Colonic mucosa (tissue), 4 donors: ENCODE results near the gene COL23A1. TPM values are rescaled to one million over a fixed set of nuclear protein-coding genes. Genes with fewer than 3 reads are reported as not detected.

ENCODE experiments used
- DNase-seq: peaks from one replicate; pipeline ENCODE4 v3.0.0-alpha.2; 2020
- H3K27ac ChIP-seq: fragments of 200-600 bp; one replicate; pipeline ENCODE4 v1.8.0; 2021
- H3K27me3 ChIP-seq: fragments of 200-600 bp; one replicate; pipeline ENCODE4 v1.8.0; 2021
- H3K36me3 ChIP-seq: fragments of 200-600 bp; one replicate; pipeline ENCODE4 v1.8.0; 2021
- H3K4me1 ChIP-seq: fragments of 200-600 bp; one replicate; pipeline ENCODE4 v1.8.0; 2021; ENCODE audit warnings: mild to moderate bottlenecking
- H3K4me3 ChIP-seq: fragments of 200-600 bp; one replicate; pipeline ENCODE4 v1.8.0; 2021
- H3K9ac ChIP-seq, 2 donors: one replicate each; pipeline ENCODE4 v1.7.0; 2013; ENCODE audit warnings: control low read depth in 2 of 2, low read depth in 2 of 2, low read length in 2 of 2
- H3K9me3 ChIP-seq: fragments of 200-600 bp; one replicate; pipeline ENCODE4 v1.8.0; 2021
- intact Hi-C: fragments of 100-400 bp; cut with DNase I; formaldehyde crosslinking; loops from one replicate; pipeline ENCODE4 v1.14.1; 2022
- total RNA-seq, 2 donors: library from RNA; stranded (reverse); fragmentation: NEBNext Ultra II Directional in 1 of 2; extraction: Animal tissue kit (Norgen Biotek cat#: 25700) in 1 of 2; gene quantifications; one replicate each; pipeline ENCODE4 v1.2.1, GENCODE V29; 2021
- TF ChIP-seq, protein P1 (sequence below): fragments of 200-600 bp; IDR thresholded peaks from one replicate; pipeline ENCODE4 v1.8.0; 2022; ENCODE audit warnings: antibody characterized with exemption, mild to moderate bottlenecking
- donor health status: healthy.
- donor health status: DM: no; HTN: no; CAD: no.
- donor health status: DM: no; HTN: no; CAD: no.

COL23A1 gene
- total RNA-seq, 2 donors from 2014 or later, result 0.37 to 0.49 TPM

DNA sequence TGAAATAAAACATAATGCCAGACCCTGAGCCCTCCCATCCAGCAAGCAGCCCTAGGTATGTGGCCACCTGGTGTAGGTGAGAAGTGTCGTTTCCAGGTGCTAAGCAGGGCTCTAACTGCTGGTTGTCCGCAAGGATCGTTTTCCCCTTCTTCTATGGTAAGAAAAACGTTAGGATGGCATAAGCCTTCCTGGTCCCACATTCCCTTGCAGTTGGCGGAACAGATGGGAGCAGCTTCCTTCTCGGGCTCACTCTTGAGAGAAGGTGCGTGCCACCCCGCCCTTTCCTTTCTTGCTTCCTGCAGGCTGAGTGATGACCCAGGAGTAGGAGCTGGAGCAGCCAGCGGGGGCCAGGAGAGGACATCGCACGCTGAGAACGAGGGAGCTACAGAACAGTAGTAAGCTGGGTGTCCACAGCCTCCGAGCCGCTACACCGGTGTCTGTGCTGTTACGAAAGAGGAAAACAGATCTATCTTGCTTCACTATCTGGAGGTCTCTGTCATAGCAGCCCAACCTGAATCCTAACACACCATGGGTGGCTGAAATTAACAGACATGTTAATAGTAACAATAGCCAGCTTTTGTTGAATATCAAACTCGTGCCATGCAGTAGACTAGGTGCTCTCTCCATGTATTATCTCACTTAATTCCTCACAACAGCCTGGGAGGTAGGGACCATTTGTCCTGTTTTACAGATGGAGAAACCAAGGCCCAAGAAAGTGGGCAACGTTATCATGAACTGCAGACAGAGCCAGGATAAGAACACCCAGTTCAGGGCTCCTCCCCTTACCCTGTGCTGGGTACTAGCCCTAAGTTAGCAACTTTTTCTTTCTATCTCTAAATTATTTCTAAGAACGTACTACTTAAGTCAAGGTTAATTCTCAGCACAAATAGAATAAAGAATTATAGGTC is 139.8 kb downstream of the COL23A1 start:
- Histone ChIP-seq H3K27ac (no peak overlapping the region), H3K4me3 (no peak overlapping the region), H3K9ac (no peak overlapping the region), H3K27me3 (no peaks in the 10 kb centered on the region), H3K36me3 (no peaks in the 10 kb centered on the region), H3K9me3 (no peaks in the 10 kb centered on the region), H3K4me1 (no peaks in the 10 kb centered on the region)
- DNase-seq, result no peak
- intact Hi-C loops, result no loop called here
- TF ChIP-seq, protein P1, sequence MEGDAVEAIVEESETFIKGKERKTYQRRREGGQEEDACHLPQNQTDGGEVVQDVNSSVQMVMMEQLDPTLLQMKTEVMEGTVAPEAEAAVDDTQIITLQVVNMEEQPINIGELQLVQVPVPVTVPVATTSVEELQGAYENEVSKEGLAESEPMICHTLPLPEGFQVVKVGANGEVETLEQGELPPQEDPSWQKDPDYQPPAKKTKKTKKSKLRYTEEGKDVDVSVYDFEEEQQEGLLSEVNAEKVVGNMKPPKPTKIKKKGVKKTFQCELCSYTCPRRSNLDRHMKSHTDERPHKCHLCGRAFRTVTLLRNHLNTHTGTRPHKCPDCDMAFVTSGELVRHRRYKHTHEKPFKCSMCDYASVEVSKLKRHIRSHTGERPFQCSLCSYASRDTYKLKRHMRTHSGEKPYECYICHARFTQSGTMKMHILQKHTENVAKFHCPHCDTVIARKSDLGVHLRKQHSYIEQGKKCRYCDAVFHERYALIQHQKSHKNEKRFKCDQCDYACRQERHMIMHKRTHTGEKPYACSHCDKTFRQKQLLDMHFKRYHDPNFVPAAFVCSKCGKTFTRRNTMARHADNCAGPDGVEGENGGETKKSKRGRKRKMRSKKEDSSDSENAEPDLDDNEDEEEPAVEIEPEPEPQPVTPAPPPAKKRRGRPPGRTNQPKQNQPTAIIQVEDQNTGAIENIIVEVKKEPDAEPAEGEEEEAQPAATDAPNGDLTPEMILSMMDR, result no peak

DNA sequence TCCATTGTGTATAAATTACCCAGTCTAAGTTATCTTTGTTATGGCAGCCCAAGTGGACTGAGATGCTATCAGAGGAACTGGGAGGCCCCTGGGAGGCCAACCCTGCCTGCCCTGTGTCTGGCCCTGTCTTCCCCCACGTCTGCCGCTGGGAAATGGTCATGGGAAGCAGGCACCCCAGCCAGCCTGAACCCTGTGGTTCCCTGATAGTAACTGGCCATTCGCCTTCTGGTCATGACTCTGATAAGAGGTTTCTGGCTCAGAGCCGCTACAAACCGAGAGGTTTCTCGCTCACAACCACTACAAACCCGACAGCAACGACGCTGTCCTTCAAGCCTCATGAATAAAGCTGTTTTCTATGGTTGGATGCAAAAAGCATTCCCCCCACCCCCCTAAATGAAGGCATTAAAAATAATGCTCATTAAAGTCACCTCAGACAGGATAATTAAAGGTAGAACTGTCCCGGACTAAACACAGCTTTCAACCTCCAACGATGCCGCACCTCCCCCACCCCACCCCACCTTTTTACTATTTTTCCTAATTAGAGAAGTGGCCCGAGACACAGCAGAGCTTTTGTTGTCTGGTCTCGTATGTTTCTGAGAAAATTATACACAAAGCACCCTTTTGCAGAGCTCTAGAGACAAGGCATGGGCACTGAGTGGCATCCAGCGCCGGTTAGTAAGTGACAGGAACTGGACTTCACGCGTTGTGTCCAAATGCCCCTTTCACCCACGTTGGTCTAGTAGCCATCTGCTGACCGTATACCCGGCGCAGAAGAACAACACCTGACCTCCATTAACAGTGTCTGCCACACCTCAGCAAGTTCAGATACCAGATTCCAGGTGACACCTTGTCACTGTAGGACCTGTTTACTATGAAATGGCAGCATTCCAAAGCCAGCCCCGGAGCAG is 140.8 kb downstream of the COL23A1 start:
- H3K27me3 ChIP-seq, result no peaks in the 10 kb centered on the region
- H3K9ac ChIP-seq, result no peak overlapping the region
- no peaks in the 10 kb centered on the region for H3K36me3 ChIP-seq
- no peak overlapping the region for H3K4me3 ChIP-seq
- no peak for DNase-seq
- H3K4me1 ChIP-seq, result no peaks in the 10 kb centered on the region
- intact Hi-C loops, result no loop called here
- TF ChIP-seq, protein P1, result no peak
- H3K27ac ChIP-seq, result no peak overlapping the region
- H3K9me3 ChIP-seq, result no peaks in the 10 kb centered on the region

DNA sequence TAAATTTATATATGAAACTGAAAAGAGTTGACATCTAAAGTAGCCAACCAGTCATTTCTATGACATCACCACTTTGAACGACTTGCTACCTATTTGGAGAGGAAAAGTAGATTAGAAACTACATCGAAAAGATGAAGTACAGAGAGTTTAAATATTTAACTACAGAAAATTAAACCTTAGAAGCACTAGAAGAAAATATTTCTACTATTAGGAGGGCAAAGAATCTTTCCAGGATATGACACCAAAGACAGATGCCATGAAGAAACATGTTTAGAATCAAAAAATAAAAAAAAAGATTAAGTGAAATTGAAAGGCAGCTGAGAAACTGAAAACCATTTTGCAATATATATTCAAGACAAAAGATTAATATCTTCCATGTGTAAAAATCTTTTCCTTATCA is 144.7 kb downstream of the COL23A1 start:
- intact Hi-C loops, result no loop called here
- Histone ChIP-seq H3K27me3 (no peaks in the 10 kb centered on the region), H3K4me1 (no peaks in the 10 kb centered on the region), H3K4me3 (no peak overlapping the region), H3K27ac (no peak overlapping the region), H3K36me3 (no peaks in the 10 kb centered on the region), H3K9me3 (no peaks in the 10 kb centered on the region), H3K9ac (no peak overlapping the region)
- DNase-seq, result no peak
- TF ChIP-seq, protein P1, result no peak

DNA sequence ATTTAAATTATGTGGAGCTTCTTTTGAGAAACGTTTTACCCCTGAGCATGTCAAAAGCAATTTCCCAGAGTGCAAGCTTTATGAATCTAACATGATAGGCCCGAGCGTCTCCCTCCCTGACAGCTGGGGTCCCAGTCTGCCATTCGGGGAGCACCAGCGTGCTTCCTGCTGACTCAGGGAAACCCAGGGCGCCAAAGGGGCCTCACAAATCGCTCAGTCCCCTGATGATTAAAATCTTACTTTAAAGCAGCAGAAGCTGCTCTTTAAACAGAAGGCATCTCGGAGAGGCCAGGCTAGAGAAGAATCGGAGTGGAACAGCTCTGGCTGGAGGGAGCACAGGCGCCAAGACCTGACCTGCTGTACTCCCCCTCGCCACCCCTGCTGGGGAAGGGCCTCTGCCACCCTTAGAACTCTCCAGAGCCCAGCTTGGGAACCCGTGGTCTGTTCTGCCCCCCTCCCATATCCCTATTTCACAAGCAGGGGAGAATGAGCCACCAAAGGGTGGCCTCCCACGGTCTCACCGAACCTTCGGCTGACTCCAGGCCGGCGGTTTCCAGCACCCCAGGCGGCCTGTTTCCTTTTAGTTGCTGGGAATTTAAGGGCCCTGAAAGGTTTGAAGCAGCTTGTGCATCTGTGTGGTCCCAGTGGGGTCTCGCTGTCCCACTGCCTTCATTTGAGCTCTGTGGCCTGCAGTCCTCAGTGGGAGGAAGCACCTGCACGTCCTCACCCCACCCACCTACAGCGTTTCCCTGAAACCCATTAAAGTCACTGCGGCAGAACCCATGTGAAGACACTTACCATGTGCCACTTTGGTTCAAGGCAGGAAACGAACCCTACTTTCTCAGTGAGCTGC is 147.6 kb downstream of the COL23A1 start:
- Histone ChIP-seq H3K4me1 (no peaks in the 10 kb centered on the region), H3K36me3 (no peaks in the 10 kb centered on the region), H3K27ac (no peak overlapping the region), H3K4me3 (no peak overlapping the region), H3K27me3 (no peaks in the 10 kb centered on the region), H3K9me3 (no peaks in the 10 kb centered on the region), H3K9ac (no peak overlapping the region)
- intact Hi-C loops, result no loop called here
- TF ChIP-seq, protein P1, result no peak
- DNase-seq, result no peak
